B cell (primary cell): ENCODE data around the gene ARHGAP15.

Experiments
- EZH2 ChIP-seq: IDR thresholded peaks from 2 replicates; pipeline ENCODE4 v1.6.1; 2012; ENCODE audit warnings: borderline replicate concordance, low read depth, mild to moderate bottlenecking, moderate library complexity, low read length; ENCODE audit not compliant: insufficient read depth, poor library complexity, severe bottlenecking
- TF ChIP-seq, protein P1 (sequence below): fragments of 200-600 bp; IDR thresholded peaks from one replicate; pipeline ENCODE4 v1.8.0; 2022; ENCODE audit warnings: antibody characterized with exemption, mild to moderate bottlenecking

DNA sequence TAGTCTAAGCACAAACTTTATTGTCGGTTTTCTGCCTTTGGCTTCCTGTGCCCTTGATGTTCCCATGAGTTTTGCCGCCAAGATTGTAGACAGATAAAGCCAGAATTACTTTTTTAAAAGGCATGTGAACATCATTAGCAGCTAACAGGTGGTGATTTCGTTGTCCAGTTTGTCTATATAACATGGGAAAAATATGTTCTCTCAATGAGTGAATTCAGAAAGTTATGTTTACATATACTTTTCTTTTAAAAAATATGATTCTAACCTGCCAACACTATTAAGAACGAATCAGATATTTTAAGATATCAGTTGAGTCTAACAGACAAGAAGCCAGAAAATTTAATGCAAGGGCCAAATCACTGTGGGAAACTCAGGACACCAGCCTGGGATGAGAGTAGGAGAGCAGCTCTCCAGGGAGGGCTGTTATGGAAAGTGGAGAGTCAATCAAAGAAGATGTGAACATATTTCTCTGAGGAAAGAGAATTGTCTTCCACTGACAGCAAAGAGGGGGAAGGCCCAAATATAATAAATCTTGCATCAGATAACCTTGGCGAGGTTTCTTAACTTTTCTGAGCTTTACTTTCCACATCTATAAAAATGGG is 311.3 kb downstream of the ARHGAP15 start:
- TF ChIP-seq, protein P1, sequence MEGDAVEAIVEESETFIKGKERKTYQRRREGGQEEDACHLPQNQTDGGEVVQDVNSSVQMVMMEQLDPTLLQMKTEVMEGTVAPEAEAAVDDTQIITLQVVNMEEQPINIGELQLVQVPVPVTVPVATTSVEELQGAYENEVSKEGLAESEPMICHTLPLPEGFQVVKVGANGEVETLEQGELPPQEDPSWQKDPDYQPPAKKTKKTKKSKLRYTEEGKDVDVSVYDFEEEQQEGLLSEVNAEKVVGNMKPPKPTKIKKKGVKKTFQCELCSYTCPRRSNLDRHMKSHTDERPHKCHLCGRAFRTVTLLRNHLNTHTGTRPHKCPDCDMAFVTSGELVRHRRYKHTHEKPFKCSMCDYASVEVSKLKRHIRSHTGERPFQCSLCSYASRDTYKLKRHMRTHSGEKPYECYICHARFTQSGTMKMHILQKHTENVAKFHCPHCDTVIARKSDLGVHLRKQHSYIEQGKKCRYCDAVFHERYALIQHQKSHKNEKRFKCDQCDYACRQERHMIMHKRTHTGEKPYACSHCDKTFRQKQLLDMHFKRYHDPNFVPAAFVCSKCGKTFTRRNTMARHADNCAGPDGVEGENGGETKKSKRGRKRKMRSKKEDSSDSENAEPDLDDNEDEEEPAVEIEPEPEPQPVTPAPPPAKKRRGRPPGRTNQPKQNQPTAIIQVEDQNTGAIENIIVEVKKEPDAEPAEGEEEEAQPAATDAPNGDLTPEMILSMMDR, result no peak
- no peak for TF ChIP-seq EZH2
